GM23338 (cell line): Measurements from ENCODE around the gene GAB2. TPM values are rescaled to one million over a fixed set of nuclear protein-coding genes. Genes with fewer than 3 reads are reported as not detected.

Experiments used
- ATAC-seq: fragments of 200-7000 bp; cut with Tn5 transposase; 3 replicates; pipeline ENCODE4 v1.9.1; 2020
- DNase-seq: peaks from one replicate; pipeline ENCODE4 v3.0.0-alpha.2; 2015; ENCODE audit warnings: low spot score
- H2AFZ ChIP-seq: fragments of 200-600 bp; sonication (generic); 2 replicates; pipeline ENCODE4 v1.8.0; 2016; ENCODE audit warnings: antibody characterized with exemption, mild to moderate bottlenecking, moderate library complexity
- H3F3A ChIP-seq: fragments of 200-600 bp; sonication (generic); replicated peaks from 2 replicates; pipeline ENCODE4 v1.8.0; 2017; ENCODE audit warnings: antibody characterized with exemption, mixed run types, low read depth
- H3K27ac ChIP-seq: fragments of 200-600 bp; sonication (generic); 2 replicates; pipeline ENCODE4 v1.6.1; 2016; ENCODE audit warnings: low read depth
- H3K27me3 ChIP-seq: fragments of 200-600 bp; sonication (generic); 2 replicates; pipeline ENCODE4 v1.8.0; 2016; ENCODE audit warnings: mild to moderate bottlenecking, mixed run types, moderate library complexity; ENCODE audit not compliant: insufficient read depth
- H3K36me3 ChIP-seq: fragments of 200-600 bp; sonication (generic); 2 replicates; pipeline ENCODE4 v1.8.0; 2016; ENCODE audit warnings: mild to moderate bottlenecking; ENCODE audit not compliant: insufficient read depth
- H3K4me1 ChIP-seq: fragments of 200-600 bp; sonication (generic); 2 replicates; pipeline ENCODE4 v1.8.0; 2016; ENCODE audit warnings: mild to moderate bottlenecking, moderate library complexity; ENCODE audit not compliant: insufficient read depth
- H3K4me2 ChIP-seq: fragments of 200-600 bp; sonication (generic); 2 replicates; pipeline ENCODE4 v1.7.1; 2017; ENCODE audit warnings: mixed run types
- H3K4me3 ChIP-seq: fragments of 200-600 bp; sonication (generic); 2 replicates; pipeline ENCODE4 v1.6.1; 2016; ENCODE audit warnings: mixed run types
- H3K79me2 ChIP-seq: fragments of 200-600 bp; sonication (generic); replicated peaks from 2 replicates; pipeline ENCODE4 v1.8.0; 2017; ENCODE audit warnings: mild to moderate bottlenecking; ENCODE audit not compliant: insufficient read depth
- H3K9me2 ChIP-seq: fragments of 200-600 bp; sonication (generic); 2 replicates; pipeline ENCODE4 v1.8.0; 2017; ENCODE audit not compliant: insufficient read depth
- H4K20me1 ChIP-seq: fragments of 200-600 bp; sonication (generic); replicated peaks from 2 replicates; pipeline ENCODE4 v1.8.0; 2017; ENCODE audit warnings: mild to moderate bottlenecking; ENCODE audit not compliant: insufficient read depth
- H3K27ac Mint-ChIP-seq: 2 replicates; pipeline ENCODE4 v1.8.0; 2020; ENCODE audit warnings: inconsistent platforms, mild to moderate bottlenecking, moderate library complexity, mixed read lengths
- H3K27me3 Mint-ChIP-seq: 3 replicates; pipeline ENCODE4 v1.8.0; 2022; ENCODE audit warnings: low read depth, mild to moderate bottlenecking, moderate library complexity, mixed read lengths, inconsistent platforms; ENCODE audit not compliant: insufficient read depth, poor library complexity
- H3K36me3 Mint-ChIP-seq: 3 replicates; pipeline ENCODE4 v1.8.0; 2021; ENCODE audit warnings: low read depth, mild to moderate bottlenecking, inconsistent platforms, moderate library complexity, mixed read lengths
- H3K4me1 Mint-ChIP-seq: 3 replicates; pipeline ENCODE4 v1.8.0; 2020; ENCODE audit warnings: mild to moderate bottlenecking, inconsistent platforms, mixed read lengths
- H3K4me3 Mint-ChIP-seq: 3 replicates; pipeline ENCODE4 v1.8.0; 2021; ENCODE audit warnings: moderate library complexity, mild to moderate bottlenecking, inconsistent platforms, mixed read lengths
- H3K9me3 Mint-ChIP-seq: 3 replicates; pipeline ENCODE4 v1.8.0; 2020; ENCODE audit warnings: moderate library complexity, mild to moderate bottlenecking, inconsistent platforms, mixed read lengths
- CREB1 ChIP-seq: fragments of 250-450 bp; sonication (Bioruptor Pico); IDR thresholded peaks from 2 replicates; pipeline ENCODE4 v1.5.0; 2020; ENCODE audit warnings: low read depth, mild to moderate bottlenecking, moderate library complexity
- CTCF ChIP-seq, 2 experiments: fragments of 200-600 bp in 1 of 2; sonication (generic) in 1 of 2; conservative IDR thresholded peaks; 2 replicates each; pipeline versions ENCODE4 v1.5.1 to v1.6.1; 2016 to 2017; ENCODE audit warnings: antibody characterized with exemption in 2 of 2, low read depth in 2 of 2, mild to moderate bottlenecking in 2 of 2, moderate library complexity in 1 of 2
- EZH2 ChIP-seq: fragments of 200-600 bp; sonication (generic); IDR thresholded peaks from one replicate; pipeline ENCODE4 v1.8.0; 2017; ENCODE audit warnings: antibody characterized with exemption, mild to moderate bottlenecking, low read depth; ENCODE audit not compliant: unreplicated experiment
- EZH2phosphoT487 ChIP-seq: fragments of 200-600 bp; sonication (generic); IDR thresholded peaks from one replicate; pipeline ENCODE4 v1.8.1; 2018; ENCODE audit warnings: antibody characterized with exemption; ENCODE audit not compliant: unreplicated experiment
- JUNB ChIP-seq: IDR thresholded peaks from one replicate; pipeline ENCODE4 v1.6.1; 2016; ENCODE audit warnings: antibody characterized with exemption; ENCODE audit not compliant: unreplicated experiment
- NANOG ChIP-seq: IDR thresholded peaks from 2 replicates; pipeline ENCODE4 v1.6.1; 2016; ENCODE audit warnings: antibody characterized with exemption, borderline replicate concordance
- POLR2AphosphoS5 ChIP-seq: IDR thresholded peaks from 2 replicates; pipeline ENCODE4 v1.6.1; 2016; ENCODE audit warnings: antibody characterized with exemption, low read depth
- REST ChIP-seq: IDR thresholded peaks from one replicate; pipeline ENCODE4 v1.6.1; 2018; ENCODE audit warnings: antibody characterized with exemption; ENCODE audit not compliant: unreplicated experiment
- STAT1 ChIP-seq: IDR thresholded peaks from one replicate; pipeline ENCODE4 v1.6.1; 2016; ENCODE audit warnings: antibody characterized with exemption; ENCODE audit not compliant: unreplicated experiment
- ZNF114 ChIP-seq: fragments of 250-450 bp; sonication (Bioruptor Pico); IDR thresholded peaks from 2 replicates; pipeline ENCODE4 v1.5.0; 2020; ENCODE audit warnings: mild to moderate bottlenecking, moderate library complexity
- ZNF331 ChIP-seq: fragments of 250-450 bp; sonication (Bioruptor Pico); IDR thresholded peaks from 2 replicates; pipeline ENCODE4 v1.5.0; 2020; ENCODE audit warnings: low read depth, mild to moderate bottlenecking, moderate library complexity
- ZNF462 ChIP-seq: fragments of 250-450 bp; sonication (Bioruptor Pico); IDR thresholded peaks from 2 replicates; pipeline ENCODE4 v1.5.0; 2020; ENCODE audit warnings: mild to moderate bottlenecking, moderate library complexity
- polyA plus RNA-seq: library from polyadenylated mRNA; unstranded; fragments of >200 nt; fragmentation: Nextera tagmentation; extraction: Ambion mirVana; gene quantifications from 2 replicates; pipeline ENCODE4 v1.2.1, GENCODE V29; 2016
- total RNA-seq: library from RNA; depleted of rRNA; stranded (reverse); fragments of >200 nt; shearing (Covaris generic); gene quantifications from 2 replicates; pipeline ENCODE4 v1.2.3, GENCODE V29; 2014
- TF ChIP-seq, protein P1 (sequence below): IDR thresholded peaks from 2 replicates; pipeline ENCODE4 v1.6.1; 2016; ENCODE audit warnings: antibody characterized with exemption

Gene GAB2
- total and polyA plus RNA-seq, 2 experiments from 2014 or later = 2.0 to 10.8 TPM

- peaks cover 2% of the 10 kb centered on the region; the same call in 1 of the 2 replicates for H3K9me2 ChIP-seq
- TF ChIP-seq, protein P1, sequence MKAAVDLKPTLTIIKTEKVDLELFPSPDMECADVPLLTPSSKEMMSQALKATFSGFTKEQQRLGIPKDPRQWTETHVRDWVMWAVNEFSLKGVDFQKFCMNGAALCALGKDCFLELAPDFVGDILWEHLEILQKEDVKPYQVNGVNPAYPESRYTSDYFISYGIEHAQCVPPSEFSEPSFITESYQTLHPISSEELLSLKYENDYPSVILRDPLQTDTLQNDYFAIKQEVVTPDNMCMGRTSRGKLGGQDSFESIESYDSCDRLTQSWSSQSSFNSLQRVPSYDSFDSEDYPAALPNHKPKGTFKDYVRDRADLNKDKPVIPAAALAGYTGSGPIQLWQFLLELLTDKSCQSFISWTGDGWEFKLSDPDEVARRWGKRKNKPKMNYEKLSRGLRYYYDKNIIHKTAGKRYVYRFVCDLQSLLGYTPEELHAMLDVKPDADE = no peak
- no peak for TF ChIP-seq JUNB
- TF ChIP-seq EZH2 = no peak
- TF ChIP-seq EZH2phosphoT487 = no peak
- TF ChIP-seq ZNF462 = no peak
- no peak for TF ChIP-seq CTCF (conservative IDR thresholded peaks at IDR 0.05; ENCODE audit: low read depth in 2 of 2)
- TF ChIP-seq STAT1 = no peak
- no peak for TF ChIP-seq NANOG
- TF ChIP-seq ZNF331 = no peak
- no peak for TF ChIP-seq POLR2AphosphoS5
- no peak for TF ChIP-seq REST
- no peak for TF ChIP-seq CREB1 (CRISPR knock-in tag)
- no peak for TF ChIP-seq ZNF114
- Mint-ChIP-seq H3K27me3 (no peaks in the 10 kb centered on the region), H3K27ac (no peak overlapping the region), H3K4me3 (no peak overlapping the region), H3K9me3 (peaks cover 4% of the 10 kb centered on the region; the same call in 1 of the 3 replicates), H3K4me1 (peaks cover 9% of the 10 kb centered on the region; the same call in 2 of the 3 replicates), H3K36me3 (peaks cover 5% of the 10 kb centered on the region; the same call in 2 of the 3 replicates)
- no peaks in the 10 kb centered on the region for H3K79me2 ChIP-seq
- H3K4me2 ChIP-seq = no peak overlapping the region
- no peak overlapping the region for H2AFZ ChIP-seq
- no peaks in the 10 kb centered on the region for H3K36me3 ChIP-seq
- DNase-seq (no peak), ATAC-seq (no peak)
- no peaks in the 10 kb centered on the region for H3F3A ChIP-seq
- H3K27ac ChIP-seq = no peak overlapping the region
- H3K4me1 ChIP-seq = no peaks in the 10 kb centered on the region
- H3K27me3 ChIP-seq = no peaks in the 10 kb centered on the region
- no peak overlapping the region for H3K4me3 ChIP-seq
- H4K20me1 ChIP-seq = peaks cover 3% of the 10 kb centered on the region; the same call in 1 of the 2 replicates
These were observed 84.7 kb downstream of the GAB2 start for GRCh38 chr11:78332872-78333271.
